GM13976 (cell line): ENCODE results near the gene DCAF4.

Experiments
- DNase-seq: peaks from one replicate; pipeline ENCODE4 v3.0.0; 2012; ENCODE audit warnings: low spot score
- CTCF ChIP-seq: IDR thresholded peaks from 2 replicates; pipeline ENCODE4 v1.5.1; 2012; ENCODE audit warnings: borderline replicate concordance, mild to moderate bottlenecking; ENCODE audit not compliant: insufficient read depth; ENCODE audit errors: extremely low read depth, missing control alignments, control extremely low read depth
- in situ Hi-C: fragments of 300-500 bp; cut with MboI; formaldehyde crosslinking; loops from one replicate; pipeline ENCODE4 v1.12.0; 2022; ENCODE audit warnings: low sequenced_read_pairs, mixed read lengths, inconsistent platforms; ENCODE audit not compliant: unreplicated experiment

Gene DCAF4

GRCh38 chr14:72904218-72904617 is 22.0 kb upstream of the DCAF4 start:
- DNase-seq = no peak
- in situ Hi-C loops = no loop called here
- TF ChIP-seq CTCF = no peak

- TF ChIP-seq CTCF = peak; percentile 90
- in situ Hi-C loops = no loop called here
- DNase-seq = peak; percentile 51
Measured at GRCh38 chr14:72904840-72905561, 21.3 kb upstream of the DCAF4 start.

- TF ChIP-seq CTCF = no peak
- in situ Hi-C loops = no loop called here
- DNase-seq = no peak
Measured at GRCh38 chr14:72906316-72906715, 19.9 kb upstream of the DCAF4 start.

GRCh38 chr14:72906879-72907278 is 19.4 kb upstream of the DCAF4 start:
- in situ Hi-C loops = no loop called here
- no peak for DNase-seq
- no peak for TF ChIP-seq CTCF

GRCh38 chr14:72907886-72908285 is 18.4 kb upstream of the DCAF4 start:
- no peak for TF ChIP-seq CTCF
- in situ Hi-C loops = no loop called here
- DNase-seq = no peak

- in situ Hi-C loops = no loop called here
Measured at GRCh38 chr14:72909163-72909562, 17.1 kb upstream of the DCAF4 start.

More at GRCh38 chr14:72909163-72909562, 17.1 kb upstream of the DCAF4 start:
- no peak for TF ChIP-seq CTCF
- DNase-seq = no peak
